ENCODE data around the gene ANKRD39.

ANKRD39 gene

GRCh38 chr2:96826546-96827278 lies 31.1 kb downstream of the ANKRD39 start:
- DNase-seq (ENCODE audit: low read depth in 2 of 2): no peak

GRCh38 chr2:96825057-96825456 lies 32.8 kb downstream of the ANKRD39 start:
- DNase-seq (ENCODE audit: low read depth in 2 of 2): no peak

DNA sequence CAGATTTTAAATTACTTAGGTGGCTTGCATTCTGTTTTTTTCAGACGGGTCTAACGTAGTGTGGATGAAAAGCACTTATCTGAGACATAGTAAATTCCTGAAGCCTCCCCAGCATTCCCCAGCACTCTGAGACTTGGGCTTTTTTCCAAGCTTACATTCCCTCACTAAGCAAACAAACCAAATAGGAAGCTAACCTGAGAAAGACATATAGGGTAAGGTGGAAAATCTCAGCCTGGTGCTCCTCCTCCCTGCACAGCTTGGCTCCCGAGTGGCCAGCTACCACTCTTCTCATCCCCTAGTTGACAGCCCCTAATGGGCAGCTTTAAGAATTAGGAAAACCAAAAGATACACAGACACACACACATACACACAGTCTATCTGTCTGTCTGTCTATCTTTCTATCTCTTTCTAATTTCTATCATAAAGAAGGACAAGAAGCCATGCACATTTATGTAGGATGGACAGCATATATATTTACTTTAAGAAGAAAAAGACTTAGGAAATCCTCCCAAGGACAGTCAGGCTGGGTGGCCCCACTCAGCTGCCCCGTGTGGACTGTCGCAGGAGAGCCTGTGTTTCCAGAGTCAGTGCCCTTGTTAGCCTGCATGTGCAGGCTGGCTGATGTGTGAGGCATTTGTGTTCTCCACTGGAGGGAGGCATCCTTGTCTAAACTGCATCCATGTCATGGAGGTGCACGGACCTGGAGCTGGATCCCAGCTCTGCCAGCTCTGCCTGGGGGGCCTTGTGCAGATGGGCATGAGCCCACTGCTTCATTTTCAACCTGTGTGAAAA lies 33.5 kb downstream of the ANKRD39 start:
- DNase-seq (ENCODE audit: low read depth in 2 of 2): no peak

GRCh38 chr2:96823198-96823597 lies 34.6 kb downstream of the ANKRD39 start:
- no peak for DNase-seq (ENCODE audit: low read depth in 2 of 2)

GRCh38 chr2:96822786-96823185 lies 35.0 kb downstream of the ANKRD39 start:
- DNase-seq (ENCODE audit: low read depth in 2 of 2): no peak

GRCh38 chr2:96821113-96821675 lies 36.6 kb downstream of the ANKRD39 start:
- DNase-seq (ENCODE audit: low read depth in 2 of 2): no peak

- no peak for DNase-seq (ENCODE audit: low read depth in 2 of 2)
These were observed 37.8 kb downstream of the ANKRD39 start for GRCh38 chr2:96819876-96820511.

GRCh38 chr2:96819128-96819875 lies 38.5 kb downstream of the ANKRD39 start:
- DNase-seq (ENCODE audit: low read depth in 2 of 2): no peak

DNA sequence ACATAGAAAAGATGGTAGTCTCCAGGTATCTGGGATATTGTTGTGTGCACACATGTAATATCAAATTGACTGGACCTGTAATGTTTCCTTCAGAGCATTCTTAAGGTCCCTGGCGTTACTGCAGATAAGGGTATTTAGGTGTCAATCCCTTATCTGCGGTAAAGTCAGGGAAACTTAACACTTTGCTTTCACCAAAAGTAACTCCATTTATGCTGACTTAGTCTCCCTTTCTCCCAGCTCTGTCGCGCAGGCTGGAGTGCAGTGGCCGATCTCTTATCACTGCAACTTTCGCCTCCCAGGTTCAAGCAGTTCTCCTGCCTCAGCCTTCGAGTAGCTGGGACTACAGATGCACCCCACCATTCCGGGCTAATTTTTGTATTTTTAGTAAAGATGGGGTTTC lies 39.9 kb downstream of the ANKRD39 start:
- no peak for DNase-seq (ENCODE audit: low read depth in 2 of 2)

DNA sequence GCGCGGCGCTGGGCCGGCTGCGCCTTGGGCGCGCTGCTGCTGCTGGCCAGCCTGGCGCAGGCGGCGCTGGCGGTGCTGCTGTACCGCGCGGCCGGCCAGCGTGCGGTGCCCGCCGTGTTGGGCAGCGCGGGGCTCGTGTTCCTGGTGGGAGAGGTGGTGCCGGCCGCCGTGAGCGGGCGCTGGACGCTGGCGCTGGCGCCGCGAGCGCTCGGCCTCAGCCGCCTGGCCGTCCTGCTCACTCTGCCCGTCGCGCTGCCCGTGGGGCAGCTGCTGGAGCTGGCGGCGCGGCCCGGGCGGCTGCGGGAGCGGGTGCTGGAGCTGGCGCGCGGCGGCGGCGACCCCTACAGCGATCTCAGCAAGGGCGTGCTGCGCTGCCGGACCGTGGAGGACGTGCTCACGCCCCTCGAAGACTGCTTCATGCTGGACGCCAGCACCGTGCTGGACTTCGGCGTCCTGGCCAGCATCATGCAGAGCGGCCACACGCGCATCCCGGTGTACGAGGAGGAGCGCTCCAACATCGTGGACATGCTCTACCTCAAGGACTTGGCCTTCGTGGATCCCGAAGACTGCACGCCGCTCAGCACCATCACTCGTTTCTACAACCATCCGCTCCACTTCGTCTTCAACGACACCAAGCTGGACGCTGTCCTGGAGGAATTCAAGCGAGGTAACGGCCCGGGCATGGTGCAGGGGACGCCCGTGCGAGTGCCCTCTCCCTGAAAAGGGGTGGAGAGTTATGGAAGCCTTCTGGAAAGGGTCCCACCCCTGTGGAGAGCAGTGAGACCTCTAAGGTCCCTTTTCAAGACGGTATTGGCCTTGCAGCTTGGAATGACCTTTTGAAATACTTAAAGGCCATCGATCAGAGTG lies 40.7 kb downstream of the ANKRD39 start:
- DNase-seq (ENCODE audit: low read depth in 2 of 2): no peak

DNA sequence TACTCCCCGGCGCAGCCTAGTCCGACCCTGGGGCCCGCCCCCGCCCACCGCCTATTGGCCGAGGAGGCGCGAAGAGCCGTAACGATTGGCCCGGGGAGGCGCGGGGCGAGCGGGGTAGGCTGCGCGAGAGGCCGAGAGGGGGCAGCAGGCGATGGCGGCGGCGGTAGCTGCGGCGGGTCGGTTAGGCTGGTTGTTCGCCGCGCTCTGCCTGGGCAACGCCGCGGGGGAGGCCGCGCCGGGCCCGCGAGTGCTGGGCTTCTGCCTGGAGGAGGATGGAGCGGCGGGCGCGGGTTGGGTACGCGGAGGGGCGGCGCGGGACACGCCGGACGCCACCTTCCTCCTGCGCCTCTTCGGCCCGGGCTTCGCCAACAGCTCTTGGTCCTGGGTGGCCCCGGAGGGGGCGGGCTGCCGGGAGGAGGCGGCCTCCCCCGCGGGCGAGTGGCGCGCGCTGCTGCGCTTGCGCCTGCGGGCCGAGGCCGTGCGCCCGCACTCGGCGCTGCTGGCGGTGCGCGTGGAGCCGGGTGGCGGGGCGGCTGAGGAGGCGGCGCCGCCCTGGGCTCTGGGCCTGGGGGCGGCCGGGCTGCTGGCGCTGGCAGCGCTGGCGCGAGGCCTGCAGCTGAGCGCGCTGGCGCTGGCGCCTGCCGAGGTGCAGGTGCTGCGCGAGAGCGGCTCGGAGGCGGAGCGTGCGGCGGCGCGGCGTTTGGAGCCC lies 41.5 kb downstream of the ANKRD39 start, which contains the start of gene CNNM3:
TSS of gene CNNM3 (plus strand) at position 142 of the 709 bp plus-strand sequence. CDS start at position 152, 10 bp downstream.
- peak; percentile 89 to 94 for DNase-seq (ENCODE audit: low read depth in 2 of 2)

DNA sequence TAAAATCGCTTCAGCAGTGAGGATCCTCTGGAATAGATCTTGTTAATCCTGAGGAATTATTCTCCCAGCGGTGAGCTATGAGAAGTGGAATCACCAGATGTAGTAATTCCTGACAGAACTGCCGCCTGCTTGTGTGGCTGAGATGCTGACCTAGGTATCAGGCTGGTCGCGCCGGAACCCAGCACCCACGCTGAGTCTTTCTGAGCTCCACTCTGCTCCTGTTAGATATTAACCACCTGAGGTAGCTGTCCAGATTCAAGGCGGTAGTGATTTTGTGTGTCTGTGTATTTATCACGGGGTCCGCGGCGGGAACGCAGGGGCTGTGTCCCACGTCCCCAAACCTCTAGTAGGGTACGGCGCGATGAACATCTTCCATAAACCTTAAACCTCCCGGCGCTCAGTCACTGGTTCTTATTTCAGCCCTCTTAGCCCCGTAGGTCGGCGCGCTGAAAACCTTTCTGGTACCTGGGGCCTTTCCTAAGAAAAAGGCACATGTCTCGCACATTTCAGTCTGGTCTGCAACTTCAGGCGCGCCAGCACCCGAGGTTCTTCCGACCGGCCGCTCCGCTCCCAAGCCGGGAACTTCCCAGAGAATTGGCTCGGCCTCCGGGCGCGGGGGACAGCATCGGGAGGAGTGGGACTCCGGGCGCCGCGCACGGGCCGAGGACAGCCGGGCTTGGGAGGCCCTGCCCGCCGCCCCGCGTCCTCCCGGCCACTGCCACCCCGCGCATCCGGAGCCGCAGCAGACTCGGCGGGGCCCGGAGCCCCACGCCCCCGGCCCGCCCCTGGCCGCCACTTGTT lies 42.3 kb downstream of the ANKRD39 start:
- DNase-seq (ENCODE audit: low read depth in 2 of 2): no peak

DNA sequence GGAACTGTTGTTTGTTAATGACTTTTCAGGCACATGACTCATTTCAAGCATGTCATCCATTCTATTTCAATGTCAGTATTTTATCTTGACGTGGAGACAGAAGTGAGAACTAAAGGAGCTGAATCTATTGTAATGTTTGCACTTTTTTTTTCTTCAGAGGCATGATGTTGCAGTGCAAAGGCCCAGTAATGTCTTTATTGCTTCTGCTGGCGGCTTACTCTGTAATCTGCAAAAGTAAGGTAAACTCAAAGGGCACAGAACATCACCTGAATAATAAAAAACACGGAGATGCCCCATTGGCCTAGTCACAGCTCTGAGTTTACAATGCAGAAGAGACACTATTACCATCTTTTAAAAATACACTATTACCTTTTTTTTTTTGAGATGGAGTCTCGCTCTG lies 44.2 kb downstream of the ANKRD39 start:
- DNase-seq (ENCODE audit: low read depth in 2 of 2): no peak

- DNase-seq (ENCODE audit: low read depth in 2 of 2): no peak
These were observed 45.9 kb downstream of the ANKRD39 start for GRCh38 chr2:96811917-96812316.

GRCh38 chr2:96810783-96811192 lies 47.0 kb downstream of the ANKRD39 start:
- DNase-seq (ENCODE audit: low read depth in 2 of 2): no peak

GRCh38 chr2:96809951-96810782 lies 47.6 kb downstream of the ANKRD39 start:
- no peak for DNase-seq (ENCODE audit: low read depth in 2 of 2)

GRCh38 chr2:96809216-96809882 lies 48.5 kb downstream of the ANKRD39 start:
- no peak for DNase-seq (ENCODE audit: low read depth in 2 of 2)
